AG08396 (cell line): Measurements from ENCODE around the gene TOGARAM1.
A peak's percentile ranks its signal among the peaks of the same experiment; 100 is the strongest.

ENCODE experiments used
- DNase-seq: peaks from one replicate; pipeline ENCODE4 v3.0.0; 2012; ENCODE audit warnings: low spot score, mixed read lengths

TOGARAM1 gene

GRCh38 chr14:44962334-44963043 lies 499 bp downstream of the TOGARAM1 start:
- peak; percentile 28 for DNase-seq

- no peak for DNase-seq
Measured at GRCh38 chr14:44963044-44963528, 1.1 kb downstream of the TOGARAM1 start.

GRCh38 chr14:44963775-44964380 lies 1.9 kb downstream of the TOGARAM1 start:
- no peak for DNase-seq

GRCh38 chr14:44966601-44967336 lies 4.8 kb downstream of the TOGARAM1 start:
- DNase-seq, result no peak

- no peak for DNase-seq
Measured at GRCh38 chr14:44968714-44969113, 6.7 kb downstream of the TOGARAM1 start.

- no peak for DNase-seq
Measured at GRCh38 chr14:44970907-44971306, 8.9 kb downstream of the TOGARAM1 start.

GRCh38 chr14:44971459-44971858 lies 9.5 kb downstream of the TOGARAM1 start:
- DNase-seq, result no peak

- DNase-seq, result no peak
Measured at GRCh38 chr14:44979273-44979672, 17.3 kb downstream of the TOGARAM1 start.

GRCh38 chr14:44979740-44980356 lies 17.9 kb downstream of the TOGARAM1 start:
- DNase-seq, result no peak

- DNase-seq, result no peak
Measured at GRCh38 chr14:44981198-44981597, 19.2 kb downstream of the TOGARAM1 start.

GRCh38 chr14:44982594-44982993 lies 20.6 kb downstream of the TOGARAM1 start:
- DNase-seq, result no peak

GRCh38 chr14:44988694-44989093 lies 26.7 kb downstream of the TOGARAM1 start:
- DNase-seq, result no peak

GRCh38 chr14:44989497-44990440 lies 27.8 kb downstream of the TOGARAM1 start:
- no peak for DNase-seq

- no peak for DNase-seq
Measured at GRCh38 chr14:44990533-44990932, 28.5 kb downstream of the TOGARAM1 start.

GRCh38 chr14:44995196-44995595 lies 33.2 kb downstream of the TOGARAM1 start:
- DNase-seq, result no peak

- DNase-seq, result no peak
Measured at GRCh38 chr14:44995770-44996294, 33.8 kb downstream of the TOGARAM1 start.

- no peak for DNase-seq
Measured at GRCh38 chr14:45003924-45004323, 41.9 kb downstream of the TOGARAM1 start.

- no peak for DNase-seq
Measured at GRCh38 chr14:45015133-45015532, 53.1 kb downstream of the TOGARAM1 start.

GRCh38 chr14:45028107-45028626 lies 66.2 kb downstream of the TOGARAM1 start:
- DNase-seq, result no peak

GRCh38 chr14:45034730-45035129 lies 72.7 kb downstream of the TOGARAM1 start:
- DNase-seq, result no peak

- DNase-seq, result no peak
Measured at GRCh38 chr14:45038256-45038655, 76.3 kb downstream of the TOGARAM1 start.
